GM18520 (cell line): Measurements from ENCODE around the gene JTB.
"Not testable (repeated sequence)": the region's sequence is repeated elsewhere in the genome, so short reads cannot be mapped to it uniquely, and the experiment has no call there.

Experiments
- ATAC-seq: cut with Tn5 transposase; IDR thresholded peaks from one replicate; pipeline ENCODE4 v1.9.1; 2021; ENCODE audit not compliant: unreplicated experiment

Gene JTB

DNA sequence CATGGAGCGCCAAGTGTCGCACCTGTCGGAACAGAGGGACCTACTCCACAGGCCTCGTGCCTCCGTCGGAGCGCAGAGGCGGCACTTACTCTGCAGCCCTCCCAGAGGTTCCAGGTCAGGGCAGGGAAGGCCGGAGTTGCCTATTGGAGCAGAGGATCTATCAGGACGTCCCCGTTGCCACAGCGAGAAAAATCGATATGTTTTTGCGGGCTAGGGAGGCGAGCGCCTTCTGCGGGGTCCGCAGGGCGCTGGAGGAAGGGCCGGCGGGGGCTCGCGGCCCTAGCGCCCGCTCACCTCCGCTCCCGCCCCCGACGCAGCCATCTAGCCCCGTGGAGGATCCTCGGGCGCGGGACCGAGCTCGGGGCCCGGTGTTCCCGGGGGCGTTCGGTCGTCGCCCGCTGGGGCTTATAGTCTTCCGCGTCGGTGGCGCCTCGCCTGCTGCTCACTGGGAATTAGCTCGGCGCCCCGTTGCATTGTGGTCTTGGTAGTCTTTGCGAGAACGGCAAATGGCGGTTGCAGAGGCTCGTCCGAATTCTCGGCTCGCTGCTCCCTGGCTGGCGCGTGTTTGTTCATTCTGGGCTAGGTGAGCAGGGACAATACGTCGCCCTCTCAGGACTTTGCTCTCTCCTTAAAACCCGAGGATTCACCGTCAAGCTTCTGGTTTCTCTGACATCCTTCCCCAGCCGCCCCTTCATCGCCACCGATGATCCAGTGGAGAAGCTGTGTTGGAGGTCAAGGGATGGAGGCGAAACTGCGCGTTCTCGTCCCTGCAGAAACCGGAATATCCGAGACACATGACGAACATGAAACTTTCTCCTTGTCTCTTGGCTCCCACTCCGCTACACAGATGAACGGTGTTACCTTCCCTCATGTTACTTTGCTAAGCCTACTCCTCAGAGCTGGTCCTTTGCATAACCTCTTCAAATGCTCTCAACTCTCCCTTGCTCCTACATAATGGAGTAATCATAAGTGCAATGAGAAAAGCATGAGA is at the start of gene JTB:
Gene JTB, minus strand, starts transcription at position 425 of the 991 bp plus-strand sequence. Its CDS starts 422 bp downstream, at position 3.
- ATAC-seq = peak; percentile 59

DNA sequence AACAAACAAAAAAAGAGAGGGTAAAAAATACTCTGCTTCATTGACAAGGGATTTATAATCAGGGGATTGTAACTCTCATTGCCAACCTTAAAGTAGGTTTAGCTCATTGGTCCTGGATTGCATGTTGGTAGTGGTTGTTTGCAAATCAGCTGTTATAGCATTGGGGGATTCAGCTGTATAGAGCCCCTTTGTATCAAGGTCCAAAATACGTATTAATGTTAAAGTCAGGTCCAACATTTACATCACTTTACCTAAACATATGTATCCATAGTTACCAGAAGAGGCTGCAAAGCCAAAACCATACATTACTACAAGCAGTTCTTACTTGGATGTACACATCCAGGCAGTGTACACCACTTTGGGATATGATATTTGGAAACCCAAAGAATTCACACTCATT is 42.5 kb upstream of the JTB start:
- no peak for ATAC-seq

DNA sequence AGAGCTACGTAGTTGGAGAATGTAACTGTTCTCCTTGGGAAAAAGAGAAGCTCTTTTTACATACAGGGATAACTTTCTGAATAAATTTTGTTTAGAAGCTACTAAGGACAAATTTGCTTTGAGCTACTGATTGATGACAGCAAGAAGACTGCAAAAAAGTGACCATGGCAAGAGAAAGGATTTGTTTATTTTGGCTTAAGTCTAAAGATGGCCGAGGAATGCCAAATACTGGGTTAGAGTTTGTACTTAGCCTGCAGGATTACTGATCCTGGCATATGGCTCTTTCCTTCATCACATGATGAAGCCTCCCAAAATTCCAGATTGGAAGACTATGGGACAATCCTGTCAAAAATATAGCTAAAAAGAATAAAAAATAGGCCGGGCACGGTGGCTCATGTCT is 41.8 kb upstream of the JTB start:
- ATAC-seq = no peak

DNA sequence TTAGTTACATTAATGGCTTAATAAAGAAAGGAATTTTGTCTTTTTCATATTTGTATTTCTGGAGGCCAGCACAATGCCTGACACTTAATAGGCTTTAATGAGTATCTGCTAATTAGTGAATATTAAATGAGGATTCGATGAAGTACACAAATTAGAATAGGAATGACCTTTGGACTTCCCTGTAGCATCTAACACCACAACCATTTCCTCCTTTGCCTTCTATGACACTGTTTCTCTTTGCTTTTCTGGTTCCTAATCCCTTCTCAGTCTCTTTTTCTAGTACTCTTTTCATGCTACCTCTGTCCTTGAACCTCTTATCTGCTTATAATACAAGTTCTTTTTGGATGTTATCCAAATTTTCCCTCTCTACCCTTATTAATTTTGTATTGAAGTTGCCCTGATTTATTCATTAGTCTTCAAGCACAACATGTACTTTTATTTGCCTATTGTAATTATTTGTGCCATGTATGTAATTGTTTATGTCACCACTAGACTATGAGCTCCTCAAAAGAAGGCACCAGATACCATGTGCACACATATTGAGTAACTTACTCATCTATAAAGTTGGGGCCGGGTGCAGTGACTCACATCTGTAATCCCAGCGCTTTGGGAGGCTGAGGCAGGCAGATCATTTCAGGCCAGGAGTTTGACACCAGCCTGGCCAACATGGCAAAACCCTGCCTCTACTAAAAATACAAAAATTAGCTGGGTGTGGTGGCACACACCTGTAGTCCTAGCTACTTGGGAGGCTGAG is 36.9 kb upstream of the JTB start:
- no peak for ATAC-seq

DNA sequence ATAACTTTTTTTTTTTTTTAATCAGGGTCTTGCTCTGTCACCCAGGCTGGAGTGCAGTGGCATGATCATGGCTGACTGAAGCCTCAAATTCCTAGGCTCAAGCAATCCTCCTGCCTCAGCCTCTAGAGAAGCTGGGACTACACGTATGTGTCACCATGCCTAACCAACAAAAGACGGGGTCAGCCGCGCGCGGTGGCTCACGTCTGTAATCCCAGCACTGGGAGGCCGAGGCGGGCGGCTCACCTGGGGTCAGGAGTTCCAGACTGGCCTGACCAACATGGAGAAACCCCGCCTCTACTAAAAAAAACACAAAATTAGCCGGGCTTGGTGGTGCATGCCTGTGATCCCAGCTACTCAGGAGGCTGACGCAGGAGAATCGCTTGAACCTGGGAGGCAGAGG is 35.1 kb upstream of the JTB start:
- not testable (repeated sequence) for ATAC-seq

DNA sequence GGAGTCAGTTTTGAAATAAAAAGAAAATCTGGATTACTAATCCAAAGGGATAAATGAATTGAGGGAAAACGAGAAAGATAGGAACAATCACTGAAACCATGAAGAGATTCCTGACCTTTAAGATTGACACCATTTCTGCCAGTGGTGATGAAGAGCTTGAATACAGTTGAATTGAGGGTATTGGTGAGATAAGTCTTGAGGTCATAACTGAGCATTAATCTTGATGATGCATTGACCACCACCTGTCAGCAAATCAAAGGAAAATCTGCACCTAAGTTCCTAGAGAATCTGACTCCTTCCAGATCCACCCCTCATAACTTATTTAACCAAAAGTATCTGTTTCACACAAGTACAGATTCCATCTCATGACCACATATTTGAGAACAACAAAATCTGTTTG is 34.7 kb upstream of the JTB start:
- no peak for ATAC-seq

DNA sequence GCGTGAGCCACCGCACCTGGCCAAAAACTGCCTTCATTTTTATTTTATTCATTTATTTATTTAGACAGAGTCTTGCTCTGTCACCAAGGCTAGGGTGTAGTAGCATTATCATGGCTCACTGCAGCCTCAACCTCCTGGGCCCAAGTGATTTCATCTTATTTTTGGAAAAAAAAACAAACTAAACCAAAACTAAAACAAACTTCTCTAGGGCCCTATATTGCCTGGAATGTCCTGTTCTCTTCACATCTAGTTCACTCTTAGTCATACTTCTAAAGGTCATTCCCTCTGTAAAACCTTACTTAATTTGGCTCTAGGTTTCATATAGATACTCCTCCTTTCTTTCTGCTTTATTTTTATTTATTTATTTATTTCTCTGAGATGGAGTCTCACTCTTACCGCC is 28.7 kb upstream of the JTB start:
- no peak for ATAC-seq

DNA sequence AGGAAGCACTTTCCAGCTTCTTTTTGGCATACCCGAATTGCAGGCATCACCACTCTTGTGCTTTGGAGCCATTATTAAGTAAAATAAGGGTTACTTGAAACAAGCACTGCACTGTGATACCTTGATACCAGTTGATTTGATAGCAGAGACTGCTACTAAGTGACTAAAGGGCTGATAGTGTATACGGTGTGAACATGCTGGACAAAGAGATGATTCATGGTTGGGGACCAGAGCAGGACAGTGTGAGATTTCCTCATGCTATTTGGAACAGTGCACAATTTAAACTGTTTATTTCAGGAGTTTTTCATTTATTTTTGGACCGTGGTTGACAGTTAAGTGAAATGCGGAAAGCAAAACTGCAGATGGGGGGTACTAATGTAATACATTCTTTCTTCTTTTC is 22.9 kb upstream of the JTB start:
- ATAC-seq = no peak

DNA sequence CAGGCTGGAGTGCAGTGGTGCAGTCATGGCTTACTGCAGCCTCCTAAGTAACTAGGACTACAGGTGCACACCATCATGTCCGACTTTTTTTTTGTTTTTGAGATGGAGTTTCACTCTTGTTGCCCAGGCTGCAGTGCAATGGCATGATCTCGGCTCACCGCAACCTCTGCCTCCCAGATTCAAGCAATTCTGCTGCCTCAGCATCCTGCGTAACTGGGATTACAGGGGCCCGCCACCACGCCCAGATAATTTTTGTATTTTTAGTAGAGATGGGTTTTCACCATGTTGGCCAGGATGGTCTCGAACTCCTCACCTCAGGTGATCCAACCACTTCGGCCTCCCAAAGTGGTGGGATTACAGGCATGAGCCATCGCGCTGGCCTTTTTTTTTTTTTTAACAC is 19.4 kb upstream of the JTB start:
- ATAC-seq = not testable (repeated sequence)

DNA sequence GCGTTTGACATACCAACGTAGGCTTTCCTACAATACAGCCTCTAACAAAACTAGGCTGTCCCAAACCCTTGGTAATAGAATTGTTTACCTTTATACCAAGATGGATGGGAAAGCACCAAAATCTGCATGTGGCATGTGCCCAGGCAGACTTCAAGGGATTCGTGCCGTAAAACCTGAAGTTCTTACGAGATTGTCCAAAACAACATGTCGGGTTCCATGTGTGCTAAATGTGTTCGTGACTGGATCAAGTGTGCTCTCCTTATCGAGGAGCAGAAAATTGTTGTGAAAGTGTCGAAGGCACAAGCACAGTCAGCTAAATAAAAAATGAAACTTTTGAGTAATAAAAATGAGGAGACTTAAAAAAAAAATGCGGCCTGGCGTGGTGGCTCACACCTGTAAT is 18.2 kb upstream of the JTB start:
- no peak for ATAC-seq

DNA sequence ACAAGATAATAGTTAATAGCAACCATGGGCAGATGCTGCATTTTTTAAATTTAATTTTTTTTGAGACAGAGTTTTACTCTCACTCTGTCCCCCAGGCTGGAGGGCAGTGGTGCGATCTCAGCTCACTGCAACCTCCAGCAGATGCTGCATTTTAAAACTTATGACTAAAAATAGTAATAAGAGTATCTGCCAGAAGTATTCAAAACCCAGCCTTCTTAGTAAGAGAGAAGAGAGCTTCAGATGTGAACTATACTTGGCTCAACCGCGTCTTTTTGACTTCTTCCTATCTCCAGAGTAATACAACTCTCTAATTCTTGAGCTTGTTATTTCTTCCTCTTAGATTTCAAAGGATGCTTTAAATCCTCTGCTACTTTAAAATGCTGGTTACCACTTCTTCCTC is 17.7 kb upstream of the JTB start:
- no peak for ATAC-seq

DNA sequence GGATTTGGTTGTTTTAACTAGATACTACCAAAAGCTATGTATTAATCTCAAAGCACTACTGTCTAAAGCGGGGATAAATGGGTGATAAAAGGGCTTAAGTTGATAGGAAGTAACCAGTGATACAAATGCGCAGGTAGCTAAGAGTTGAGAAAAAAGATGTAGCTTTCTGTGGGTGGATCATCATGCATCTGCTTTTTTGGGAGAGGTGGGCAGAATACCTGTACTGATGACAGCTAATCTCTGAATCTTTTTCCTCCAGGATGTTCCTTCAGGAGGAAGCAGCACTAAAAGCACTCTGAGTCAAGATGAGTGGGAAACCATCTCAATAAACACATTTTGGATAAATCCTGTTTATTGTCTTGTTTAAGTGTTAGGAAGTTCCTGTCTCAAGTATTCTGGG is 14.3 kb upstream of the JTB start:
- no peak for ATAC-seq

DNA sequence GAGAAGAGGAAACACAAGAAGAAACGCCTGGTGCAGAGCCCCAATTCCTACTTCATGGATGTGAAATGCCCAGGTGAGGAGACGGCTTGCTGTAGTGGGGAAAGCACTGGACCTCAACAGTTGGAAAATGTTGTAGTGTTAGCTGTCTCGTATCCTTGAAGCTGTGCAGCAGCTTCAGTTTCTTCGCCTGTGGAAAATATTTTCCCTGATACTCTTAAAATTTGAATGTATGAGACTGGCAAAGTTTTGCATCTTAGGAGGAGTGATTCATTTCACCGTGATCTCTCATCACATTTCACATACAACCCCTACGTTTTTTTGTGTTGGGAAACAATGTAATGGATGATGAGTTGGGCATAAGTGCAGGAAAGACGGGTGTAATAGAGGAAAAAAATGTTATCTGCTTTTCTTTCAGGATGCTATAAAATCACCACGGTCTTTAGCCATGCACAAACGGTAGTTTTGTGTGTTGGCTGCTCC is 13.7 kb upstream of the JTB start:
- ATAC-seq = no peak

DNA sequence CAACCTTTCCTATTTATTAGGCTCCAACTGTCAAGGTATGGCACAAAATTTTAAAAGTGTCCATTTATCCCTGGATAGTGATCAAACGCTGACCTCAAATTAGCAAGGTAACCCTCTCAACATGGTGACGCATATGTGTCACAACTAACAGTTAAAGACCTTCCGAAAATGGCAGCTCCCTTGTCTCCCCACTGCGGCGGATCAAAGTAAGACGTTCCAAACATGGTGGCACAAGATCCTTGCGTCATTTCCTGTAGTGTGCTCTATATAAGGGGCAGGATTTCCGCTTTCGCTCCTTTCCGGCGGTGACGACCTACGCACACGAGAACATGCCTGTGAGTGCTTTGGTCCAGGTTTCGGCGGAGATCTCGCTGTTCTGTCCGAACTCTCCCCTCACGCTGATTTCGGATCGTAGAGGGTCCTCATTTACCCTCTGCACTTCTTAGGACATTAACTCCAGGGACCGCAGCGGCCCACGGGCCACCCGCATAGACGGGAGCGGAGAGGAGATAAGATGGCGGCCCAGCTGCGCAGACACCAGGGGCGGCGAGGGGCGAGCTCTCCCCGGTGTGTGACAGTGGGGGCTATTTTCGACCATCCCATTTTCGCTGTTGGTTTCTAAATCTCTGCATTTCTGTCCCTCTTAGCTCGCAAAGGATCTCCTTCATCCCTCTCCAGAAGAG is 13.1 kb upstream of the JTB start, which contains the start of gene RPS27:
Gene RPS27, plus strand, starts transcription at position 295 of the 683 bp plus-strand sequence. Its CDS starts 35 bp downstream, at position 330.
- peak; percentile 84 for ATAC-seq

DNA sequence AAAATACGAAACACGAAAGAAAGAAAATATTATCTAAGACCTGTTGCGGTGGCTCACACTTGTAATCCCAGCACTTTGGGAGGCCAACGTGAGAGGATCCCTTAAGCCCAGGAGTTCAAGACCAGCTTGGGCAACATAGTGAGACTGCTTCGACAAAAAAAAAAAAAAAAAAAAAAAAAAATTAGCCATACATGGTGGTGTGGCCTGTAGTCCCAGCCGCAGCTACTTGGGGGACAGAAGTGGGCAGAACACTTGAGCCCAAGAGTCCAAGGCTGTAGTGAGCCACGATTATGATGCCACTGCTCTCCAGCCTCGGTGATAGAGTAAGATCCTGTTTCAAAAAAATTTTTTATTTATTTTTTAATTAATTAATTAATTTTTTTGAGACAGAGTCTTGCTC is 10.1 kb upstream of the JTB start:
- no peak for ATAC-seq

DNA sequence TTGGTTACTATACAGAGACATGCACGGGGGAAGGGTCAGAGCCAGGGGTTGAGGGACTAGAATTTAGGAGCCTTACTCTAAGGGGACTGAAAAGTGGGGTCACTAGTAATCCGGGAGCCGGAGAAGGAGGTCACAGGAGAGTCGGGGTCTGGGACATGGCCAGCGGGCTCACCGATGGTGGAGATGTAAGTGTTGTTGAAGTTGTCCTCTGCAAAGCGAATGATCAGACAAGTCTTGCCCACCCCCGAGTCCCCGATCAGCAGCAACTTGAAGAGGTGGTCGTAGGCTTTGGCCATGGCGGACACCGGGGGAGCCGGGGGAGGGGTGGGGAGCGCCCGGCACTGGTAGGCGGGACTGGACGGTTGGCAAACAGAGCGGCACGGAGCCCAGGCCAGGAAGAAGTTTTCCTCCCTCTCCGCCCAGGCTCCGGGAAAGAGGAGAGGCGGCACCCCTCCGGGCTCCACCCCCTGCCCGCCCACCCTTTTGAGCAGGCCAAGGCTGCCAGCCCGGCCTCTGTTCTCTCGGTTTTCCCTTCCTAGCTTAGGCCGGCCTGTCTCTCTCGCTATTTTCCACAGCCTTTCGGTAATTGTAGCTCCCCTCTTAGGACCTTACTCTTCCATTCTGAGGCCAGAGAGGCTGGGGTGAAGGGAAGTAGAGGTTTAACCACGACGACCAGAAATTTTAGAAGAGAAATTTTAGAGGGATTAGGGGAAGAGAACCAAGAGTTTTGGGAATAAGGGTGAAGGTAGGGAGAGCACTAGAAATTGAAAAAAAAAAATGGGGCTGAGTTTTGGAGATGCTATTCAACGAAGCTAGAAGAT is 8.7 kb upstream of the JTB start, which contains the start of gene RAB13:
Gene RAB13, minus strand, starts transcription at position 399 of the 821 bp plus-strand sequence. Its CDS starts 103 bp downstream, at position 296.
- ATAC-seq = no peak

DNA sequence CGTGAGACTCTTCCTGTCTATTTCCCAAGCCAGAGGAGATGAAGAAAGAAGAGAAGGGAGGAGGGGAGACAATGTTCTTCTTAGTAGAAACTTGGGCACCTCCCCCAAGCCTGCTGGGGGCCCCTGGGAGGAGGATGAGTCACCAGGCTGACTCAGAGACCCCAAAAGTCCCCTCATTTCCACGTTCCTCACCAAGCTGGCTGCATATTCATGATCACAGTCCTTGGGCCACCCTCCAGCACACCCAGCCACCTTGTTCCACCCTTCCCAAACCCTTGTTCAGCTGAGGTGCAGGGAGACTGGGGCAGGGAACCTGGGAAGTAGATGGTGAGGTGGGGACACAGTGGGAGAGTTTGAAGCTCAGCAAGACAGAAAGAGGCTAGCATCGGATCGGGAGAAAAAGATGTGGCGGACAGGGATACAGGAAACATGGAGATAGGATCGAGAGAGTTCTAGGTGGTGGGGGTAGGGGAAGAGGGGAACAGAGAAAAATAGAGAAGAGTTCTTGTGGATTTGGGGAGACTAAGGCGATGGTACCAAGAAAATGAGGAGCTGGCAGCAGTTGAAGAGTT is 8.0 kb upstream of the JTB start:
- ATAC-seq = no peak

DNA sequence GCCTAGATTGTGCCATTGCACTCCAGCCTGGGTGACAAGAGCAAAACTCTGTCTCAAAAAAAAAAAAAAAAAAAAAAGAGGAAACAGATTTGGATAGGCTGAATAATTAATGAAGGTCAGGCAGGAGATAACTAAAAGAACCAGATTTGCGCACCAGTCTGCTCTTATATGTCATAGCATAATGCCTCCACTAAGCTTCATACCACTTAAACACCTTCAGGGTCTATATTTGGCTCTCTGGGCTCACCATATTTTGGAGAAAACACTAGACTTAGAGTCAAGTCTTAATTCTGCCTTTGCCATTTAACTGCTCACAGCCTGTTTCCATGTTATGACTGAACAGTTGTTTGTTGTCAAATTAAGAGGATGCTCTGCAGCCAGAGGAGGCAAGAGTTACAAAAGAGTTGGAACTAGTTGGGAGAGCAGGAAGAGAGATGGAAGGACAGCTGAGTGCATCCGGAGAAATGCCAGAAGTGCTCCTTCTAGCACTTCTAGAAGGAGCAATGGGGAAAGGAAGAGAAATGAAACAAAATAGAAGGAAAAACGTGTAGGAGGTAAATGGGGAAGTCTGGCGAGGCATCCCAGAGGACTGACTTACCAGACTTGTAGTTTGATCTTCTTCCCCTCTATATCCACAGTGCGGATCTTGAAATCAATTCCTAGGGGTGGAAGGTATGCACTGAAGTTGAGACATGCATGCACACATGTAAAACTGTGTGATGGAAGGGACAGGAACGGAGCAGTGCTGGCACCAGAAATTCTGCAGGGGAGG is 6.8 kb upstream of the JTB start:
- no peak for ATAC-seq

DNA sequence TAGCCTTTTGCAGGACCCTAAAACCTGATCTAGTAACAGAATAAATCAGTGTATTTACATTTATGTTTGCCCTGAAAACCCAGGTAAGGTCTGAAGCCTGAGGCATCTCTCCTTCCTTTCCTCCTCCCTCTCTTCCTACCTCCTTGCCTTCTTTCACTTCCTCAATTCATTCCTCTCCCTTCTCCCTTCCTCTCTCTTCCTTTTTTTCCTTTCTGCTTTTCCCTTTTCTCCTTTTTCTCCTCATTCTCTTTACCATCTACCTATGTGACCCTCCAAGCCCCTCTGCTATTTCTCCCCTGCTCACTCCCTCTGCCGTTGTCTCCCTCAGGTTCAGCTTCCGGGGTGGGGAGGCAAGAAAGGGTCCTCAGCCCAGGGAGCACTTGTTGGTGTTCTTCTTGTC is 4.3 kb upstream of the JTB start:
- ATAC-seq = not testable (repeated sequence)
